GM21367 (cell line): Measurements from ENCODE around the gene TLR8.
"Not testable (repeated sequence)": the region's sequence is repeated elsewhere in the genome, so short reads cannot be mapped to it uniquely, and the experiment has no call there.

Experiments
- ATAC-seq: cut with Tn5 transposase; IDR thresholded peaks from one replicate; pipeline ENCODE4 v1.9.1; 2021; ENCODE audit not compliant: unreplicated experiment

The TLR8 gene

DNA sequence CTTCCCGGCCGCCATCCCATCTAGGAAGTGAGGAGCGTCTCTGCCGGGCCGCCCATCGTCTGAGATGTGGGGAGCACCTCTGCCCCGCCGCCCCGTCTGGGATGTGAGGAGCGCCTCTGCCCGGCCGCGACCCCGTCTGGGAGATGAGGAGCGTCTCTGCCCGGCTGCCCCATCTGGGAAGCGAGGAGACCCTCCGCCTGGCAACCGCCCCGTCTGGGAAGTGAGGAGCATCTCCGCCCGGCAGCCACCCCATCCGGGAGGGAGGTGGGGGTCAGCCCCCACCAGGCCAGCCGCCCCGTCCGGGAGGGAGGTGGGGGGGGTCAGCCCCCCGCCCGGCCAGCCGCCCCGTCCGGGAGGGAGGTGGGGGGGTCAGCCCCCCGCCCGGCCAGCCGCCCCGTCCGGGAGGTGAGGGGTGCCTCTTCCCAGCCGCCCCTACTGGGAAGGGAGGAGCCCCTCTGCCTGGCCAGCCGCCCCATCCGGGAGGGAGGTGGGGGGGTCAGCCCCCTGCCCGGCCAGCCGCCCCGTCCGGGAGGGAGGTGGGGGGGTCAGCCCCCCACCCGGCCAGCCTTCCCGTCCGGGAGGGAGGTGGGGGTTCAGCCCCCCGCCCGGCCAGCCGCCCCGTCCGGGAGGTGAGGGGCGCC is 56.9 kb downstream of the TLR8 start:
- ATAC-seq, result not testable (repeated sequence)

DNA sequence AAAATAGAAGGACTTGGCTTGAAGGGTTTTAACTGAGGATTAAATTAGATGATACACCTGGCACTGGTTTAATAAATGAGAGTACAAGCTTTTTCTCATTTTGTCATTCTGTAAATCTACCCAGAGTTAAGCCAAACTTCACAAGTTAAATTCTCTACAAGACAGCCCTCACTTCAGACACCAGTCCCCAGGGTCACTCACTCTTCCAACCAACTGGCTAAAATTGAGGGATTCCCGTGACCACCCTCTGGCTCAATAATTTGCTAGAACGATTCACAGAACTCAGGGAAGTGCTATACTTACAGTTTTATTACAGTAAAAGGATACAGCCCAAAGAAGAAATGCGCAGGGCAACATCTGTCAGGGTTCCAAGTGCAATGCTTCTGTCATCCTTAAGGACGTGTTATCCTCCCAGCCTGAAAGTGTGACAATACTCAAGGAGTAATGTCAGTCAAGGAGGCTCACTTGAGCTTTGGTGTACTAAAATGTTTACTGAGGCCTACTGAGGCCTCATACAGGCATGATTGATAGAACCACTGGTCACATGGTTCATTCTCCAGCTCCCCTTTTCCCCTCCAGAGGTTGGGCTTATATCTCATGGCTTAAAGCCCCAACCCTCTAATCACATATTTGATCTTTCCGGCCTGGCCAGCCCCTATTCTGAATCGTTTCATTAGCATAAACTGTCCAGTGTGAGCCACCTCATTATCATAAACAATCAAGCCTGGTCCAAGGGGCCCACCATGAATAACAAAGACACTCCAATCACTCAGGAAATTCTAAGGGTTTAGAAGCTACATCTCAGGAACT is 58.9 kb downstream of the TLR8 start:
- no peak for ATAC-seq

DNA sequence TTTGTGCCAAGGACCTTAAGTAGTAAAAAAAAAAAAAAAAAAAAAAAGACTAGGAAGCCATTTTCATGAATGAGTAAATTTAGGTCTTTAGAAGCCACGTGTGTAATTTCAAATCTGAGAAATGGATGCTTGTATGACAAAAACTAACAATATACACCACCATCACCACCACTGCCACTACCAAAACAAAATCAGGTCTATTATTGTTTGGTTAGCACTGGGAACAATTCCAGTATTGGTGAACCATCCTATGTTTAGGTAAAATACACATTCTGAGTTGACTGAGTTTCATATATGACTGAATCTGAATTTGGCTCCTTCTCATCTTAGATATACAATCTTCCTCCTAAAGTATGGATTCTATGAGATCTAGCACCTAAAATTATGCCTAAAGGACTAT is 59.7 kb downstream of the TLR8 start:
- ATAC-seq, result no peak

DNA sequence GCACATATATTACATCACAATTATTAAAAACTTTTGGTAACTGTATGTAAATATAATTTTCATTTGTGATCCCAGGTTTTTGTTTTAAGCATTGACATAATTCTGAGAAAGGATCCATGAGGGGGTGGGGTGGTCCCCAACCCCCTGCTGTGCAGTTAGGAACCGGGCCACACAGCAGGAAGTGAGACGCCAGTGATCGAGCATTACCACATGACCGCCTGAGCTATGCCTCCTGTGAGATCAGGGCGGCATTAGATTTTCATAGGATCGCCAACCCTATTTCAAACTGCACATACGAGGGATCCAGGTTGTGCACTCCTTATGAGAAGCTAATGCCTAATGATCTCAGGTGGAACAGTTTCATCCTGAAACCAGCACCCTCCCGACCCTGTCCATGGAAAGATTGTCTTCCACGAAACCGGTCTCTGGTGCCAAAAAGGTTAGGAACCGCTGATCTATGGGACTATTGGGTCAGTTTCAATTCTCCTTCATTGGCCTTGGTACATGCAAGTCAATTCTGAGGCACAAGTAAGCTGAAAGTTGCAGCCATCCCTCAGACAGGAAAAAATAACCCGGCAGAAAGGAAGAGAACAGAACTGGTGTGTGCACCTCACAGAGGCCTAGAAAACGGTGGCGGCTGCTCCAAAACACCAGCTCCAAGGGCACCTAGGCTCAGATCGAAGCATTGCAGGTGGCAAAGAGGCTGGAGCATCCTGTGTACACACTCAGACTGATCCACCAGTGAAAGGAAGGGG is 61.5 kb downstream of the TLR8 start:
- ATAC-seq, result no peak

DNA sequence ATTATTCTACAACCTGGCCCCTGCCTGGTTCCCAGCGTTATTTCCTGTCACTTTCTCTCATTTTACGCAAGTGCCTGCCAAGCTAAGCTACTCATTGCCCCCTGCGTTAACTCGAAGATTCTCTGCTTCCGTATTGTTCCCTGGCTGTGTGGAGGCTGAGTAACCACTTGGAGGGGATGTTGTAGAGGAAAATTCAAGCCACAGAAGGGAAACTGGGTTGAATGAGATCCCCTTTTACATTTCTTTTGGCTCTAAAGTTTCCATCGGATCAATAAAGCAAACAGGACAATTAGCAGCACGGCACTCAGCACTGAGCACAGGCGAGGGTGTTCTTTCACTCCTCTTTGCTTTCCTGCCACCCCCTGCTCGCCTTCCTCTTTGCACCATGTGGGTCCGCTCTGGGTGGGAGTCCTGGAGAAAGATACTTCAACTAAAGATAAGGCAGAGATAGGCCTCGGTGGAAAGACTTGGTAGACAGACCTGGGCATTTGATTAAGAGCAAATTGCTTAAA is 64.3 kb downstream of the TLR8 start:
- ATAC-seq, result no peak

DNA sequence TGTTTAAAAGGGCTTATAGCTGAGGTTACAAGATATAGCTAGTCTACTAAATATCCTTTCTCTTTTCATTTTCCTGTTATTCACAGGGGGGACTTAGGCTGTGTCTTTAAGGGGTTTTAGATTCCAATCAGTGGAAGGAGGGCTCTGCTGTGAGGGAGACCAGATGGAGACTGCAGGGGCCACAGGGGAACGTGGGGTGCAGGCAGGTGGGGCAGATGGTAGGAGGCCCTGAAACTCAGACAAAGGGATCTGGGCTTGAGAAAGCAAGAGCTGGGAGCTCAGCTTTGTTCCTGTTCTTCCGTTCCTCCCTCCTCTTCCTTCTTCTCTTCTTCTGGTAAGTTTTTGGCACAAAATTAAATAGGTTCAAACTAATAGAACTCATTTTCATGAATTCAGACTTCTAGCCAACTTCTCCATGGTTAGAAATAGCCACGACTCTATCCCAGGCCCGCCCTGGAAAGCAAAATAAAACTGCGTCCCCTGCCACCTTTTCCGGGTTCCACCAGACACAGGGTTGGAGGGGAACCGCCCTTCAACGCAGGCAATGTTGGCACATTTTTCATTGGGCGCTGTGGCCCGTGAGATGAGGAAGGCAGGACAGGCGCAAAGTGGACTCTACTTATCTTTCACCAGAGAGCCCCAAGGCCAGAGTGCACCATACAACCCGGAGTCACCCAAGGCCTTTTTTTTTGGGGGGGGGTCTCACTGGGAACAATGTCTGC is 65.0 kb downstream of the TLR8 start:
- ATAC-seq, result no peak

DNA sequence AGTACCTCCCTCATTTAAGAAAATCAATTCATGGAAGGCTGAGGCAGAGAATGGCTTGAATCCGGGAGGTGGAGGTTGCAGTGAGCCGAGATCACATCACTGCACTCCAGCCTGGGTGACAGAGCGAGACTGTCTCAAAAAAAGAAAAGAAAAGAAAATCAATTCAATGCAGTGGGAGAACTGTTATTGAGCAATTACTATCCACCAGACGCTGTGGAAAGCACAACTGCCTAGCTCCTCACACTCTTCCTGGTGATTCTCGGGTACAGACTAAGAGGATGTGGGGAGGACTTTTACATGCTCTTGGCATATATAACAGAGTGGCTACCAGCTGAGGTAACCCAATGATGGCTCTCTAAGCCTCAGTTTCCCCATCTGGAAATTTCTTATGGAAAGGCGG is 65.8 kb downstream of the TLR8 start:
- no peak for ATAC-seq
